Measurements from ENCODE around the gene CSRNP3.

The CSRNP3 gene

DNA sequence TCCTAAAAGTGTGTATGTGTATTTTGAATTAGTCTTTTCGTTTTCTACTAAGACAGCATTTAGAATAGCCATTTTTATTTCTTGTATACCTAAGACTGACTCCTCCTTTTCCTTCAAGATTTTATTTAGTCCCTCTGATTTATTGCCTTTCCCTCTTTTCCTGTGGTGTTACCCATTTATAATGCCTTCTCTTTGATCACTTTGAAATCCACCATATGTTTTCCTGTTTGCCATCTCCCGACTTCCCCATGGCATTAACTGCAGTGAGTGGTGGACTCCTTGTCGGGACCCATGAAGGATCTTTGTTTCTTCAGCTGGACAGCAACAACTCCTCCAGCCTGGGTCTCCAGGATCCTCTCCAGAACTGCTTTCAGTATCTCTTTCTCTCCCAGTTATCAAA, 160.7 kb downstream of the CSRNP3 start:
- TF ChIP-seq, protein P1, sequence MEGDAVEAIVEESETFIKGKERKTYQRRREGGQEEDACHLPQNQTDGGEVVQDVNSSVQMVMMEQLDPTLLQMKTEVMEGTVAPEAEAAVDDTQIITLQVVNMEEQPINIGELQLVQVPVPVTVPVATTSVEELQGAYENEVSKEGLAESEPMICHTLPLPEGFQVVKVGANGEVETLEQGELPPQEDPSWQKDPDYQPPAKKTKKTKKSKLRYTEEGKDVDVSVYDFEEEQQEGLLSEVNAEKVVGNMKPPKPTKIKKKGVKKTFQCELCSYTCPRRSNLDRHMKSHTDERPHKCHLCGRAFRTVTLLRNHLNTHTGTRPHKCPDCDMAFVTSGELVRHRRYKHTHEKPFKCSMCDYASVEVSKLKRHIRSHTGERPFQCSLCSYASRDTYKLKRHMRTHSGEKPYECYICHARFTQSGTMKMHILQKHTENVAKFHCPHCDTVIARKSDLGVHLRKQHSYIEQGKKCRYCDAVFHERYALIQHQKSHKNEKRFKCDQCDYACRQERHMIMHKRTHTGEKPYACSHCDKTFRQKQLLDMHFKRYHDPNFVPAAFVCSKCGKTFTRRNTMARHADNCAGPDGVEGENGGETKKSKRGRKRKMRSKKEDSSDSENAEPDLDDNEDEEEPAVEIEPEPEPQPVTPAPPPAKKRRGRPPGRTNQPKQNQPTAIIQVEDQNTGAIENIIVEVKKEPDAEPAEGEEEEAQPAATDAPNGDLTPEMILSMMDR (IDR thresholded peaks at IDR 0.05; ENCODE audit: extremely low read depth, insufficient read depth, missing control alignments) = no peak
- in situ Hi-C loops (cut with MboI; ENCODE audit: low pct_unique_long_range_greater_than_20kb, low sequenced_read_pairs, unreplicated experiment) = no loop called here
- DNase-seq (ENCODE audit: low spot score) = no peak

DNA sequence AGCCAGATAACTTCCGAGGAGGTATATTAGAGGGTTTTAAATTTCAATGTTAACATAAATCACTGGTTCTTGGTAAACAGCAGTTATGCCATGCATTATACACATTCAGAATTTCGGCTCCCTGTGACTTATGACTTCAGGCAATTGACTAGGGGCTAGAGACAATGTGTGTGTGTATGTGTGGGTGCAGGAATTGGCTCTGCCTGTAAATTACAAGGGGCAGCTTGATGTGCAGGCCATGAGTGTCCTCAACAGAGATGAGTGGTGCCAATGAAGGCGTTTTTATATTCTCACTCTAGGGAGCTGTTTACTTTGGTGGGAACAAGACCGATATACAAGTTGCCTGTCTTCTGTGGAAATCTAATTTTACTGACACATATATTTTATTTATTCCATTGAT, 161.6 kb downstream of the CSRNP3 start:
- in situ Hi-C loops (cut with MboI; ENCODE audit: low pct_unique_long_range_greater_than_20kb, low sequenced_read_pairs, unreplicated experiment) = no loop called here

DNA sequence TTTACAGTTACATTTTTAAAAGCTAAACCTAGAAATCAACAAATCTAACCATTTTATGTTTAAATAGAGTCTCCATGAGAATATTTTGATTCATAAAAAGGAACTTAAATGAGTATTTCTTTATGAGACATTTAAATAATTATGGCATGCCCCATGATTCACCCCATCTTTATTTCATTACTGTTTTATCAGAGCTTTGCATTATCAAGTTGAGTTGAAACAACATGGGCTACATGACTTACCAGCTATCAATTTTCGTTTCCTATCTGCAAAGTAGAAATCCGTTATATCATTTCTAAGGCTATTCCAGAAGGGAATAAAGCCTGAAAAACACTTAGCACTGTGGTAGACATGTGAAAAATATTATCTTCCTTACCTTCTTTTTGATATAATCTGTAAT, 163.1 kb downstream of the CSRNP3 start:
- TF ChIP-seq, protein P1 (IDR thresholded peaks at IDR 0.05; ENCODE audit: extremely low read depth, insufficient read depth, missing control alignments) = no peak
- in situ Hi-C loops (cut with MboI; ENCODE audit: low pct_unique_long_range_greater_than_20kb, low sequenced_read_pairs, unreplicated experiment) = no loop called here
- DNase-seq (ENCODE audit: low spot score) = no peak

More for the DNA sequence above, 161.6 kb downstream of the CSRNP3 start:
- DNase-seq (ENCODE audit: low spot score) = no peak
- TF ChIP-seq, protein P1 (IDR thresholded peaks at IDR 0.05; ENCODE audit: extremely low read depth, insufficient read depth, missing control alignments) = no peak

- in situ Hi-C loops (cut with MboI; ENCODE audit: low pct_unique_long_range_greater_than_20kb, low sequenced_read_pairs, unreplicated experiment) = no loop called here
These were observed 163.9 kb downstream of the CSRNP3 start for GRCh38 chr2:165633431-165633830.

DNA sequence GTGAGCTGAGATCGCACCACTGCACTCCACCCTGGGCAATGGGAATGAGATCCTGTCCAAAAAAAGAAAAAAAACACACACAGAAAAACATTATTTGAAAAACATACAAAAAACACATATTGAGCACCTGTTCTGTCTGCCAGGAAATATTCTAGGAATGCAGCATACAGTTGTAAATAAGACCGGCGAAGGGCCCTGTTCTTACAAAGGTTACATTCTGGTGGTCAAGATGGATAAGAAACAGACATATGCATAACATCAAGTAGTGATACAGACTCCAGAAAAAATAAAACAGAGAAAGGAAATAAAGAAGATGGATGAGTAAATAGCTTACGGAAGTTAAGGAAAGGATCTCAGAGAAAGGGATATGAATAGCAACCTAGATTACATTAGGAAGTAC, 164.8 kb downstream of the CSRNP3 start:
- TF ChIP-seq, protein P1 (IDR thresholded peaks at IDR 0.05; ENCODE audit: extremely low read depth, insufficient read depth, missing control alignments) = no peak
- in situ Hi-C loops (cut with MboI; ENCODE audit: low pct_unique_long_range_greater_than_20kb, low sequenced_read_pairs, unreplicated experiment) = no loop called here
- no peak for DNase-seq (ENCODE audit: low spot score)

More at GRCh38 chr2:165633431-165633830, 163.9 kb downstream of the CSRNP3 start:
- no peak for DNase-seq (ENCODE audit: low spot score)
- TF ChIP-seq, protein P1 (IDR thresholded peaks at IDR 0.05; ENCODE audit: extremely low read depth, insufficient read depth, missing control alignments) = no peak

DNA sequence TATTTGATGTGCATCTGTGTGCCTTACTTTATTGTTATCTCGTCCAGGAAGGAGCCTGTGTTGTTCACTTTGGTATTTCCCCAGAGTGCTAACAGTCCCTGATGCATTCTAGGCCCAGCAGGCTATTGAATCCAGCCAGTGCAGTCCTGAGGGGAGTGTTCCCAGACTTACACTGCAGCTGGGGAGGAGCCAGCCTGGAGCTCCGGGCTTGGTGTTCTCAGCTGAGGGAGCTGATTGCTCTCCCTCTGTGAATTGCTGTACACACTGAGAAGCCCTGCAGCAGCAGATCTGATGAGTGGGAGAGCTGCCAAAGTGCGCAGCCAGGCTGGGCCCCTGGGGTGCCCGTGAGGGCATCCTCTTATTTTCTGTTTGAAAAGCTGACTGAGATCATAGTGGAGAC, 165.4 kb downstream of the CSRNP3 start:
- TF ChIP-seq, protein P1 (IDR thresholded peaks at IDR 0.05; ENCODE audit: extremely low read depth, insufficient read depth, missing control alignments) = no peak
- in situ Hi-C loops (cut with MboI; ENCODE audit: low pct_unique_long_range_greater_than_20kb, low sequenced_read_pairs, unreplicated experiment) = no loop called here
- no peak for DNase-seq (ENCODE audit: low spot score)

DNA sequence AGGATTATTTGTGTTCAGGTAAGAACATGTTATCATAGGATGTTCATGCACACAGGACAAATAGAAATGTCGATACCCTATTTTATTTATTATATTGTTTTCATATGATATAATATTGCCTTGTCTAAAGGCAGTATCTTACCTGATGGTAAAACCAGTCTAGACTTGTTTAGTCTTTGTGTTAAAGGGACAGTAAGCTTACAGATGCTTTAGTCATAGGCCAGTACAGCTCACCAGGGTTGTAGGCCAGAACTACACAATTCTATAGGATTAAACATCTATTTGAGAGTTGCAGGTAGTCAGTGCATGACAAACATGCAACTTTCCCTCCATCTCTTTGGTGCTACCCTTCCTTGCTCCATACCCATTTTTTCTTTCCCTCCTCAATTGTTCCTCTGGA, 166.0 kb downstream of the CSRNP3 start:
- no peak for DNase-seq (ENCODE audit: low spot score)
- TF ChIP-seq, protein P1 (IDR thresholded peaks at IDR 0.05; ENCODE audit: extremely low read depth, insufficient read depth, missing control alignments) = no peak
- in situ Hi-C loops (cut with MboI; ENCODE audit: low pct_unique_long_range_greater_than_20kb, low sequenced_read_pairs, unreplicated experiment) = no loop called here
